Measurements from ENCODE around the gene TMEM179B.

Gene TMEM179B

DNA sequence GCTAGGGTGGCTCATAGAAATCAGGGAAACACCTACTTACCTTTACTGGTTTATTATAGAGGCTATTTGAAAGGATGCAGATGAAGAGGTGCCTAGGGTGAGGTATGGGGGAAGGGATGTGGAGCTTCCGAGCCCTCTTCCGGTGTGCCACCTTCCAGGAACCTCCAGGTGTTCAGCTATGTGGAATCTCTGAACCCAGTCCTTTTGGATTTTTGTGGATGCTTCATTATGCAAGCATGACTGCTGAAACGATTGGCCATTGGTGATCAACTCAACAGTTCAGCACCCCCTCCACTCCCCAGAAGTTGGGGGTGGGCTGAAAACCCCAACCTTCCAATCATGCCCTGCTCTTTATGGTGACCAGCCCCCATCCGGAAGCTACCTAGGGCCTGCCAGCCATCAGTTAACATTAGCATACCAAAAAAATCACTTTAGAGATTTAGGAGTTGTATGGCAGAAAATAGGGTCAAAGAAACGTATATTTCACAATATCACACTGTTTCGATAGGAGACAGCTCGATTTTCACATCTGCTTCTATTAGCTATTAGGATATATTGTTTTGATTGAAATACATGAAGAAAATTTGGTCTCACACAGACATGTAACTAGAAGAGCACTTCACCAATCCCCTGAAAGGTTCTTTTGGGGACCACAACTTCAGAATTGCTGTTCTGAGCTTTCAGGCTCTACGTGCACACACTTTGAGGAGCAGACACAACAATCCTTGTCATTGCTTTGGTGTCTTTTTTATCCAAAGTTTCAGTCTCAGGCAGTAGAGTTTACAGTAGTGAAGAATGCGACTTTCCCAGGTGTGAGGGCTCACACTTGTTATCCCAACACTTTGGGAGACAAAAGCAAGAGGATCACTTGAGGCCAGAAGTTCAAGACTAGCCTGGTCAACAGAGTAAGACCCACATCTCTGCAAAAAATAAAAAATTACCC lies 29.1 kb upstream of the TMEM179B start:
- no peak for TF ChIP-seq CTCF (IDR thresholded peaks at IDR 0.05)

DNA sequence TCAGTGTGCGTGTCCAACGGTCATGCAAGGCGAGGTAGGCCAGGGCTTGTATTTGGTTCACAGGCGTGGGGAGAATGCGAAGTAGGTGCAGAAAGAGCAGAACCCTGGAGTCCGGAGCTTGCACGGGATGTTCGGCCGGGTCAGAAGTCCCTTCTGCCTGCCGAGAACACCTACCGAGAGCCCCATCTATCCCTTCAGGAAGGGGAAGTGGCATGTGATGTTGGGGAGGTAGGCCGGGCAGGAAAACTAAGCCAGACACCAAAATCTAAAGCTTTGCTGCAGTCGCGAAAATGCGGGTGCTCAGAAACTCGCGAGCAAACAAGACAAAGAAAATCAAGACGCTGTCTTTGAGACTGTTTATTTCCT lies 16.4 kb upstream of the TMEM179B start:
- TF ChIP-seq CTCF (IDR thresholded peaks at IDR 0.05), result no peak

DNA sequence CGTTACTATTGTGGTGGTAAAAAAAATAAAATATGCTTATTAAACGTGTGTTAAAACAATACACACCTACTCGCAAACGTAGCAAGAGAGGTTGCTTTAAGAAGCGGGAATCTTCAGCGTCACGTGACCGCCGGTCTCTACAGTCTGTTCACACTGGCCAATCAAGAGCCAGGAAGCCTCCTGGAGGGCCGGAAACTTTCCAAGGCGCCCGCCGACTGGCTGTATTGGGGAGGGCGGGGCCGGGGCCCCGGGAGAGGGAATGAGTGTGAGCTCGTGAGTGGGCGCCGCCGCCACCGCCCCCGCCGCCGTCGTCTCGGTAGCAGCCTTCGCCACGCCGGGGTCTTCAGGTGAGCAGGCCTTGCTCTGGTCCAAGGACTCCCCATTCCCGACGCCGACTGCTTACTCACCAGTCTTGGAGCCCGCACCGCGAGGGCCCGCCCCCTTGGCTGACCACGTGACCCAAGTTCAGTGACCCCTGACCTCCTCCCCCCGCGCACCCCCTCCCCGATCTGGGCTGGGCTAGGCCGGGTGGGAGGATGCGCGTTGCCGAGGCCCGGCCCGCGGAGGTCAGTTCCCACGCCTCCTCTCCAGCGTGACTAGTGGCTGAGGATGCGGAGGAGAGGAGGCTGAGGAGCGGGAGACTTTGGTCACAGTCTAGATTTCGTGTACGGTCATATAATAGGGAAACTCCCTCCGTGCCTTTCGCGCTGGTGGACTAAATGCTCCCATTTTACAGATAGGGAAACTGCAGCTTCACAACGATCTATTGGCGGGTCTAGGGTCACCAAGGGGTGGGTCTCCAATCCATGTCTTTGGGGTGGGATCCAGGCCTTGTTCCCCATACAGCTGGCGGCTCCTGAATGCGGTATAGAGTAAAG lies 15.8 kb upstream of the TMEM179B start, which contains the start of gene TAF6L:
TSS of gene TAF6L (plus strand) at position 253 of the 878 bp plus-strand sequence. CDS start 4,388 bp downstream, outside the sequence.
- TF ChIP-seq CTCF (IDR thresholded peaks at IDR 0.05), result no peak

DNA sequence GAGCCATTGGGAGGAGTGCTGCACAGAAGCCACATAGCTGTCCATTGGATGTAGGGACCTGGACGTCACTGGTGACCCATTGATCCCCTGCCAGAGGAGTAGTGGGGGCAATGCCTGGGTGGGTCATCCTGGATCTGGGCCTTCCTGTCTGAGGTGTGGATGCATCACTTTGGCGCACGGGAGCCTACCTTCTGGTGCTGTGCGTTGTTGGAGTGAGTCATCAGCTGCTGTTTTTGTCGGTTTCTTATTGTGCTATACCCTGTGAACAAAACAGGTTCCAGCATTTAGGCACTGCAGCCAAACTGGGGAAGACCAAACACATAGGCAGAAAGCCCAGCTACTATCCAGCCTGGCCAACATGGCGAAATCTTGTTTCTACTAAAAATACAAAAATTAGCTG lies 12.8 kb upstream of the TMEM179B start:
- TF ChIP-seq CTCF (IDR thresholded peaks at IDR 0.05), result no peak

- no peak for TF ChIP-seq CTCF (IDR thresholded peaks at IDR 0.05)
Measured at GRCh38 chr11:62775646-62776045, 11.6 kb upstream of the TMEM179B start.

- TF ChIP-seq CTCF (IDR thresholded peaks at IDR 0.05), result no peak
Measured at GRCh38 chr11:62777389-62777788, 9.8 kb upstream of the TMEM179B start.

- TF ChIP-seq CTCF (IDR thresholded peaks at IDR 0.05), result no peak
Measured at GRCh38 chr11:62778441-62778840, 8.8 kb upstream of the TMEM179B start.
